ENCODE data around the gene HELZ.

DNA sequence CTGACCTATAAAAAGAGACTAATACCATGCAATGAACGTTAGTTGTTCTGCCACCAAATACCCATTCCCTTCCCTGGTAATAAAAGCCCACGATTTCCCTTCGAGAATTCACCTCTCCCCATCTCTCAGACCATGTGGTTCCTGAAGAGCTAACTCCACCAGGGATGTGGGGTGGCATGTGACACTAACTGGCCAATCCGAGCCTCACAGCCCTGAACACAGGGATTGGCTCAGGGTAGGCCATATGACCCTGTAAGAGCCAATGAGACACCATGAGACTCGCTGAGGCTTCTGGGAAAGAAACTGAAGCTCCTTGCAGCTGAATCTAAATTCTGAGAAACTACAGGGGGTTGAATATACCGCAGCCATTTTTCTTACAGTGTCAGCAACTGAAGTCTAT is 21.1 kb downstream of the HELZ start:
- TF ChIP-seq, protein P1, sequence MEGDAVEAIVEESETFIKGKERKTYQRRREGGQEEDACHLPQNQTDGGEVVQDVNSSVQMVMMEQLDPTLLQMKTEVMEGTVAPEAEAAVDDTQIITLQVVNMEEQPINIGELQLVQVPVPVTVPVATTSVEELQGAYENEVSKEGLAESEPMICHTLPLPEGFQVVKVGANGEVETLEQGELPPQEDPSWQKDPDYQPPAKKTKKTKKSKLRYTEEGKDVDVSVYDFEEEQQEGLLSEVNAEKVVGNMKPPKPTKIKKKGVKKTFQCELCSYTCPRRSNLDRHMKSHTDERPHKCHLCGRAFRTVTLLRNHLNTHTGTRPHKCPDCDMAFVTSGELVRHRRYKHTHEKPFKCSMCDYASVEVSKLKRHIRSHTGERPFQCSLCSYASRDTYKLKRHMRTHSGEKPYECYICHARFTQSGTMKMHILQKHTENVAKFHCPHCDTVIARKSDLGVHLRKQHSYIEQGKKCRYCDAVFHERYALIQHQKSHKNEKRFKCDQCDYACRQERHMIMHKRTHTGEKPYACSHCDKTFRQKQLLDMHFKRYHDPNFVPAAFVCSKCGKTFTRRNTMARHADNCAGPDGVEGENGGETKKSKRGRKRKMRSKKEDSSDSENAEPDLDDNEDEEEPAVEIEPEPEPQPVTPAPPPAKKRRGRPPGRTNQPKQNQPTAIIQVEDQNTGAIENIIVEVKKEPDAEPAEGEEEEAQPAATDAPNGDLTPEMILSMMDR (IDR thresholded peaks at IDR 0.05): no peak
- TF ChIP-seq POLR2AphosphoS5 (IDR thresholded peaks at IDR 0.05) (no peak), POLR2A (IDR thresholded peaks at IDR 0.05) (no peak), EP300 (IDR thresholded peaks at IDR 0.05) (no peak)
